A673 (cell line): ENCODE data around the gene HPSE2.

ENCODE experiments used
- CTCF ChIP-seq: fragments of 300-800, 200-600 bp; sonication (generic); conservative IDR thresholded peaks from 2 replicates; pipeline ENCODE4 v1.5.1; 2017; ENCODE audit warnings: low read depth, mild to moderate bottlenecking, antibody characterized with exemption, low read length, moderate library complexity, mixed read lengths
- EZH2 ChIP-seq: fragments of 200-600 bp; sonication (generic); IDR thresholded peaks from 2 replicates; pipeline ENCODE4 v1.6.1; 2017; ENCODE audit warnings: borderline replicate concordance, low read depth, mild to moderate bottlenecking, mixed read lengths, antibody characterized with exemption, low read length; ENCODE audit not compliant: poor library complexity, severe bottlenecking

DNA sequence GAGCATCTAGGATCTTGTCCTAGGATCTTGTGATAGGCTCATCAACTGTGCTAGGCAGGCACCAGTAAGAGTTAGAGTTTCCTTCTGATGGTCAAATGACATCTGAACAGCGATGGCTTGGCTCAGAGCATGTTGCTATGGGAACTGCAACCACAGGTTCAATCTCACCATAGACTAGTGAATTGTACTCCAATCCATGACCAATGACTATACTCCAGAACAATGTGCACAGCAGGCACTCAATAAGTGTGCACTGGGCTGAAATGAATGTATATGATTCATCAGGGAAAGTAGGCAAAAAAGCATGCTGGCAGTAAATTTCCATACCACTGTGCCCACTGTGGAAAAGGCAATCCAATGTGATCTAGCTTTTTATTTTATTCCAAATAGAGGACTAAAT, 625.4 kb downstream of the HPSE2 start:
- TF ChIP-seq CTCF (no peak), EZH2 (no peak)
